ENCODE measurements around the gene FASTKD1. TPM values are rescaled to one million over a fixed set of nuclear protein-coding genes. Genes with fewer than 3 reads are reported as not detected.

Gene FASTKD1
- polyA plus RNA-seq, 1 of the 3 experiments (the other 2 are of a cell fraction) = 8.7 TPM

- Histone ChIP-seq H3K27ac (ENCODE audit: low read depth in 2 of 2, low read length in 1 of 2) (no peak overlapping the region), H3K9me3 (no peaks in the 10 kb centered on the region), H4K20me1 (ENCODE audit: insufficient read depth) (peaks cover 78% of the 10 kb centered on the region), H2AFZ (ENCODE audit: low read depth) (no peak overlapping the region), H3K9me2 (no peaks in the 10 kb centered on the region), H3K27me3 (ENCODE audit: insufficient read depth) (no peaks in the 10 kb centered on the region), H3K4me2 (no peak overlapping the region), H3K36me3 (replicated peaks in 1 of 2; ENCODE audit: control insufficient read depth in 1 of 2, insufficient read depth in 2 of 2, low read length in 1 of 2) (peaks cover 0 to 12% of the 10 kb centered on the region in 2 experiments), H3K79me2 (ENCODE audit: insufficient read depth) (peaks cover 100% of the 10 kb centered on the region), H3F3A (replicated peaks; ENCODE audit: insufficient read depth) (peaks cover 4% of the 10 kb centered on the region), H3K4me1 (ENCODE audit: control insufficient read depth in 1 of 2, insufficient read depth in 2 of 2, low read depth in 1 of 2, low read length in 1 of 2) (no peaks in the 10 kb centered on the region; a peak in 1 of 4 replicates), H3K9ac (no peak overlapping the region), H3K4me3 (ENCODE audit: low read depth in 2 of 2, low read length in 1 of 2) (no peak overlapping the region)
- TF ChIP-seq ELF1 (IDR thresholded peaks at IDR 0.05) (no peak), TCF12 (IDR thresholded peaks at IDR 0.05) (no peak), YY1 (IDR thresholded peaks at IDR 0.05; ENCODE audit: low read depth) (no peak), PBX3 (IDR thresholded peaks at IDR 0.05) (no peak), RAD21 (IDR thresholded peaks at IDR 0.05; ENCODE audit: low read length) (no peak), SIN3A (IDR thresholded peaks at IDR 0.05; ENCODE audit: borderline replicate concordance, low read depth, low read length) (no peak), MXI1 (IDR thresholded peaks at IDR 0.05; ENCODE audit: low read depth, low read length) (no peak), TAF1 (IDR thresholded peaks at IDR 0.05; ENCODE audit: borderline replicate concordance, low read depth, low read length) (no peak), FOSL2 (IDR thresholded peaks at IDR 0.05; ENCODE audit: borderline replicate concordance, low read depth) (no peak), JUND (IDR thresholded peaks at IDR 0.05) (no peak), NFIC (IDR thresholded peaks at IDR 0.05; ENCODE audit: borderline replicate concordance) (no peak), POLR2AphosphoS5 (IDR thresholded peaks at IDR 0.05; ENCODE audit: low read depth, low read length) (no peak)
- no peak for DNase-seq
- ChIA-PET CTCF (no interaction called here), POLR2A (no interaction called here)
- WGBS (ENCODE audit: low lambda C conversion rate) = over 99% methylated on average over 8 of the region's 8 CpGs
Observed at GRCh38 chr2:169590804-169591203, 17.1 kb upstream of the FASTKD1 start.

DNA sequence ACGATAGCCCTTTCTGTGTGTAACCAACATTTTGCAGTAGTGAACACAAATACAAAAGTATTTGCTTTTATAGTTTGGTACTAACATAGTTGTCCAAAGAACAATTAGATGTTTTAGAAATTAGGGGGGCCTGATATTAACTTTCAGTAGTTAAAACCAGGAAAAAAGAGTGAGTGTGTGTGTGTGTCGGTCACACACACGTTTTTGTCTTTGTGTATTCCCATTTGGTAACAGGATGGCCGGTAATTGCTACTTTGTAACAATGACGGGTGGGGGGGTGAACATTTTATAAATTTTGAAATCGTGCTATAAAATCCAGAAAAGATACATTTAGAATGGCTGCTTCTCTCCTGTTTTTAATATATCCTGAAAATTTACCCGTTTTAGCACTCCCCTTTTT lies 12.0 kb upstream of the FASTKD1 start:
- peaks cover 64% of the 10 kb centered on the region for H3K79me2 ChIP-seq (ENCODE audit: insufficient read depth)
- 9% methylated on average over 7 of the region's 7 CpGs for WGBS (ENCODE audit: low lambda C conversion rate)
- peak overlapping the region; percentile 81 to 87 for H3K4me3 ChIP-seq (ENCODE audit: low read depth in 2 of 2, low read length in 1 of 2)
- POLR2A ChIA-PET = no interaction called here
- peak overlapping the region in 1 of 2 experiments; percentile 90; a peak in 1 of 4 replicates for H3K27ac ChIP-seq (ENCODE audit: low read depth in 2 of 2, low read length in 1 of 2)
- no peak for DNase-seq
- H3K9me3 ChIP-seq = no peaks in the 10 kb centered on the region
- H4K20me1 ChIP-seq (ENCODE audit: insufficient read depth) = peaks cover 39% of the 10 kb centered on the region
- CTCF ChIA-PET = no interaction called here
- H3K4me2 ChIP-seq = peak overlapping the region; percentile 77
- H3F3A ChIP-seq (replicated peaks; ENCODE audit: insufficient read depth) = peaks cover 7% of the 10 kb centered on the region
- H3K36me3 ChIP-seq (replicated peaks in 1 of 2; ENCODE audit: control insufficient read depth in 1 of 2, insufficient read depth in 2 of 2, low read length in 1 of 2) = peaks cover 0 to 3% of the 10 kb centered on the region in 2 experiments
- H3K4me1 ChIP-seq (ENCODE audit: control insufficient read depth in 1 of 2, insufficient read depth in 2 of 2, low read depth in 1 of 2, low read length in 1 of 2) = no peaks in the 10 kb centered on the region; a peak in 1 of 4 replicates
- H3K27me3 ChIP-seq (ENCODE audit: insufficient read depth) = no peaks in the 10 kb centered on the region
- H3K9me2 ChIP-seq = no peaks in the 10 kb centered on the region
- TF ChIP-seq PBX3 (IDR thresholded peaks at IDR 0.05) (no peak), POLR2AphosphoS5 (IDR thresholded peaks at IDR 0.05; ENCODE audit: low read depth, low read length) (no peak), NRF1 (IDR thresholded peaks at IDR 0.05; ENCODE audit: low read depth, low read length) (no peak), MEF2A (IDR thresholded peaks at IDR 0.05; ENCODE audit: borderline replicate concordance, low read depth) (no peak), EP300 (IDR thresholded peaks at IDR 0.05; ENCODE audit: borderline replicate concordance in 1 of 2, low read depth in 1 of 2, low read length in 1 of 2) (no peak), RXRA (IDR thresholded peaks at IDR 0.05; ENCODE audit: borderline replicate concordance, low read depth) (no peak), USF2 (IDR thresholded peaks at IDR 0.05; ENCODE audit: borderline replicate concordance, low read depth, low read length) (no peak)
- TF ChIP-seq, protein P1, sequence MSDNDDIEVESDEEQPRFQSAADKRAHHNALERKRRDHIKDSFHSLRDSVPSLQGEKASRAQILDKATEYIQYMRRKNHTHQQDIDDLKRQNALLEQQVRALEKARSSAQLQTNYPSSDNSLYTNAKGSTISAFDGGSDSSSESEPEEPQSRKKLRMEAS (IDR thresholded peaks at IDR 0.05; ENCODE audit: low read depth) = no peak
- H2AFZ ChIP-seq (ENCODE audit: low read depth) = no peak overlapping the region
- peak overlapping the region; percentile 93 for H3K9ac ChIP-seq

Data from SK-N-SH (cell line).